HG02588 (cell line): ENCODE results near the gene ELAVL4.

ENCODE experiments used
- ATAC-seq: cut with Tn5 transposase; IDR thresholded peaks from one replicate; pipeline ENCODE4 v1.9.1; 2021; ENCODE audit warnings: mild to moderate bottlenecking, moderate library complexity; ENCODE audit not compliant: unreplicated experiment

The ELAVL4 gene

DNA sequence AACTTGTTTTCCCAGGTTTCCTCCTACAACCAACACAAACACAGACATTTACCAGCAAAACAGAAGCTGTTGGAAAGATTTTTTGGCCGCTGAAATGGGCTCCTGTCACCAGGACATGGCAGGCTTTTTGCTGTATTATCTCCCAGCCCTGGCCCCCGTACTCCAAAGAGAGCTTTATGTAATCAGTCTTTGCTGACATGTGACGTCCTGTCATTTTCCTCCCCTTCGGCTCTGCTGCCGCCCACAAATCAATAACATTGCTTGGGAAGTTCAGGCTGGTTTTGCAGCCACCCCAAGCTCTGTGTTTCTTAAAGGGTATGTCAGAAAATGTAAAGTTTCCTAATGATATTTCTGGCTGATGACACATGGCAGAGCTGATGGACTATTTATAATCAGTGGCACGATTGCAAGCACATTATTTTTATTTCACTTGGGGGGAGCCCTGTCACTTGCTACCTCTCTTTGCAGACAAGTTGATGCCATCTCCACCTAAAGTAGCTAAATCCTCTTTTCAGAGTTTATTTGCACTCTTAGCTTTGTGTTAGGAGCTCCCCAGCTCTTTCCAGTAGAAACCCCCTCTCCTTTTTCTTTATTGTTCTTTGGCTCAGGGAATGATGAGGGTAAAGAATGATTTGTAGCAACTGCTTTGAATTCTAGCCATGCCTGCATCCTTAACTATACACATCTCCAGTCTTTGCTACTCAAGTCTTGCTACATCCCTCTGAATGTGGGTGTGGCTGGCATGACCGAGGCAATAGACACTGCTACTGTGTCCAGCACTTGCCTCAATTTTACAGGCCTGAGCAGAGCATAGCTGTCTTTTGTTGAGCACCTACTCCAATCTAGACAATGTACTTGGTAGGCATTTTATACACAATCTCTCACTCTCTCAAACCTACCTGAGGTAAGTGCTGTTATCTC lies 67.3 kb downstream of the ELAVL4 start:
- no peak for ATAC-seq

GRCh38 chr1:50177994-50178393 lies 69.3 kb downstream of the ELAVL4 start:
- no peak for ATAC-seq

GRCh38 chr1:50179639-50180038 lies 70.9 kb downstream of the ELAVL4 start:
- no peak for ATAC-seq

DNA sequence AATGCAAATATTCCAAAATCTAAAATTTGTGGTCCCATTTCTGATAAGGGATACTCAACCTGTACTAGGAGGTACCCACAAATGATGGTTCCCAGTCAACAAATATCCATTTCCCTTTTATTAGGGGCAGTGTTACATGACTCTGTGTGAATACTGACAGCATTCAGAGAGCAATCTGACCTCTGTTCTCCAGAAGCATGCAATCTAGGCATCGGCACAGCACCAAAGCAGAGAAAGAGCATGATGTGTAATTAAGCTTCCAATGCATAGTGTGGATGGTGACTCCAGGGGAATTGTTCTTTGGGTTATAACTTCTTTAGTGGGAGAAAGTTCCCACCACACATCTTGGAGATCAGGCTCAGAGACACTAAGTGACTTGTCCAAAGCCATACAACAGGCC lies 71.6 kb downstream of the ELAVL4 start:
- no peak for ATAC-seq

DNA sequence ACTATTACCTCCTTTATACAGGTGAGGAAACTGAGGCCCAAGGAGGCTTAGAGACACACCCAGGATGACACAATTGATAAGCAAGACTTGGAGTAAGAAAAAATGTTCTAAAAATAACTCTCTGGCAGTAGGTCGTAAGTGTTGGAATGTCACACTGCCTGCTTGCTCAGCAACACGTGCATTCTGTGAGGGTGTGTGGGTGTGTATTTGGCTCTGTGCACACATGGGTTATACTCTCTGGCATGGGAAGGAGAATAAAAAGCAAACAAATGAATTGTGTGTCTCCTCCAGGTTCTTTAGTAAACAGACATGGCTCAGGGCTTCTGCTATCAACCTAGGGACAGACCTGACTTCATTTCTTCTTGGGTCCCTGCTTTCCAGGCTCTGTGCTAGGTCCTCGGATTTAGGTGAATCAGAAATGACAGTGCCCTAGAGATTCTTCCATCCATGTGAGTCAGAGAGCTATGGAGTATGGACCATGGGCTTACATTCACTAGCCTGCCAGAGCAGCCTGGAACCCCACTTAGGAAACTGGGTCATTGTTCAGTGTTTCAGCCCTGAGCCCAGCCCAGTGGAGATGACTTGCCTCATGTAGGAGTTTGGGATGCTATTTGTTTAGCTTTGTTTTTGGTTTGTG lies 72.4 kb downstream of the ELAVL4 start:
- ATAC-seq = no peak

DNA sequence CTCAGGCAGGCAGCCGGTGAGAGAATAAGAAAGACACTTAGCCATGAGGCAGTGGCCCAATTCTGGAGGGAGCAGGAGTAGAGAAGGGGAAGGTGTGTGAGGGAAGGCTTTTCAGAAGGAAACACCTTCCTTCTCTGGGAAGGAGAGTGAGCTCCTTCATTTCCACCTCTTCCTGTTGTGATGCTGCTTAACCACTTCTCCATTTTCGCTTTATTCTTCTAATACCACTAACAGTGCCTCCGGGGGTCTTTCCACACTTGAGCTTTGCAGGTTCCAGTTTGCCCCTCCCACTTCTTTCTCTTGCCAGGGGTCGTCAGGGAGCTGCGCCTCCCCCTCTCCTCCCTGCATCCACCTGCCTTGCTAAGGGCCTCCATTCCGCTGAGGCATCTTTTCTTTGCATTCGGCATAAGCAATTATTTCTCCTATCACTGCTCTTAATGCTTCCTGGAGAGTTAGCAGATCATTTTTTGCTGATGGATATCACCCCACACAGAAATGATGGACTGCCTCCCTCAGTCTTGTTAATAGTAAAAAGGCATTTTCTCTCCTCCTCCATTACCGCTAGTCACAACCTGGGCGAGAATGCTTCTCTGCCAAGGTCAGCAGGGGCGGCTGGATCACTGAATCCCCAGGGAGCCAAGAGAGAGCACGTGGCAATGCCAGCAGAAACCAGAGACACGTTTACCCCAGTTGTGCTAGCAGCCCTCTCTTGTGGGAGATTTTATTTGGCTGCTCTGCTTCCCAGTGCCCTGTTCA lies 74.8 kb downstream of the ELAVL4 start:
- no peak for ATAC-seq

DNA sequence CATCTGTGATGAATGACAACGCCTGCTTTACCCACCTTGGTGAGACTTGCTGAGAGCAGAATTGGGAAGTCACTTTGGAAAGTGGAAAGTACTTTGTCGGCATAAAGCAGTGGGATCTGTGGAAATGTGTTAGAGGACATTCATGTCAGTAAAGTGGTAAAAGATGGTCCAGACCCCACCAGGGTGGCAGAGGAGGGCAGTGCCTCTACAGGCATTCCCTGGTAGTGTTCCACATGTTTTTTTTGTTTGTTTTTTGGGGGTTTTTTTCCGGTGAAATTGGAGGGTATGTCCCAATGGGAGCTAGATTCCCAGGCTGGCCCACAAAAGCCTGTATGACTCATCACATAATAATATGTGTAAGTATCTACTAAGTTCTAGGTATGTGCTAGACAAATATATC lies 80.6 kb downstream of the ELAVL4 start:
- no peak for ATAC-seq

DNA sequence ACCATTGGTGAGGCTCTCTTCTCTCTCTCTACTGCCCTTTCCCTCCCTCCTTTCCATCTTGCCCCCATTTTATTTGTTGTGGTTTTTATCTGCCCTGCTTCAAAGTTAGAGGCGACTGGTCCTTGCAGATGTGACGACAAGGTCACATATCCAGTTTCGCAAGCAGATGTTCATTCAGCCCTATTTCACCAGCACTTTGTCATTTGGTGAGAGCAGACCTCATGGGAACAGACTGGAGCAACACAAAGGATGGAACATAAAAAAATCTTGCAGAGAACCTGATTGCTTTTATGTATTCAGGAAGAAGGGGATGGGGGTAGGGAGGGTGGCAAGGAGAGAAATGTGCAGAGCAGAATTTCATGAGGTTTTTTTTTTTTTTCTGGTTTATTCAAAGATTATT lies 84.3 kb downstream of the ELAVL4 start:
- no peak for ATAC-seq

- ATAC-seq = no peak
Measured at GRCh38 chr1:50195205-50195604, 86.5 kb downstream of the ELAVL4 start.

- ATAC-seq = no peak
Measured at GRCh38 chr1:50196081-50196480, 87.4 kb downstream of the ELAVL4 start.

GRCh38 chr1:50197216-50197615 lies 88.5 kb downstream of the ELAVL4 start:
- no peak for ATAC-seq

DNA sequence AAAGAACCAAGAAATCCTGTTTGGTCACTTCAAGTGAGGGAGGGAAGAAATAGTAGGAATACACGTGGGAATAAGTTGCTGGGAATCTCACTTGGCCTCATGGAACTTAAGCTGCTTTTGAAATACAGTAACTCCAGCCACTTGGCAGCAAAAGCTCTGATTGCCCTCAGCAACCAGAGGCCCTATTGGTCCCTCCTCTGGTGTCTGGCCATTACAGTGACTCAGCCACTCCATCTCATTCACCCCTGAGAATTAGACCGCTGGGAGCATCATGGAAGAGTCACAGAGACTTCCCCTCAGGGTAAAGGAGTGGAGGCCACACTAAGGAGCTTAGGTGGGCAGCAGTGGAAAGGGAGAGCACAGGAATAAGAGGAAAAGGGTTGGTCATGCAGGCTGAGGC lies 99.6 kb downstream of the ELAVL4 start:
- no peak for ATAC-seq

GRCh38 chr1:50208756-50209155 lies 100.0 kb downstream of the ELAVL4 start:
- no peak for ATAC-seq

GRCh38 chr1:50209749-50210148 lies 101.0 kb downstream of the ELAVL4 start:
- ATAC-seq = no peak

- no peak for ATAC-seq
Measured at GRCh38 chr1:50213505-50213904, 104.8 kb downstream of the ELAVL4 start.

DNA sequence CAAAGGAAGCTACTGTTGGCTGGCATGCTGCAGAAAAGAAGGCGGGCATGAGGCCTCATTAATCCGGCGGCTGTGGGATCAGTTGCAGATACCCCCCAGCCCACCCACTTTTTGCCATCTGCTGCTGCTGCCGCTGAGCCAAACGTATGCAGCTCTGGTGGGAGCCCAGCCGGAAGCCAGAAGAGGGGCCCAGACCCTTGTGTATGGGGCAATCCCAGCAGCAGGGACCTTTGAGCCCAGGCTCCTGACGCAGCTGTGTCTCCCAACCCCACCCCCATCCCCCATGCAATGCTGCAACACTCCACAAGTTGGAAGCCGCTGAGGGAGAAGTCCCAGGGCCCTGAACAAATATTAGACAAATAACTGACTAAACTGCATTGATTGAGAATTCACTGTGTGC lies 106.0 kb downstream of the ELAVL4 start:
- ATAC-seq = no peak

DNA sequence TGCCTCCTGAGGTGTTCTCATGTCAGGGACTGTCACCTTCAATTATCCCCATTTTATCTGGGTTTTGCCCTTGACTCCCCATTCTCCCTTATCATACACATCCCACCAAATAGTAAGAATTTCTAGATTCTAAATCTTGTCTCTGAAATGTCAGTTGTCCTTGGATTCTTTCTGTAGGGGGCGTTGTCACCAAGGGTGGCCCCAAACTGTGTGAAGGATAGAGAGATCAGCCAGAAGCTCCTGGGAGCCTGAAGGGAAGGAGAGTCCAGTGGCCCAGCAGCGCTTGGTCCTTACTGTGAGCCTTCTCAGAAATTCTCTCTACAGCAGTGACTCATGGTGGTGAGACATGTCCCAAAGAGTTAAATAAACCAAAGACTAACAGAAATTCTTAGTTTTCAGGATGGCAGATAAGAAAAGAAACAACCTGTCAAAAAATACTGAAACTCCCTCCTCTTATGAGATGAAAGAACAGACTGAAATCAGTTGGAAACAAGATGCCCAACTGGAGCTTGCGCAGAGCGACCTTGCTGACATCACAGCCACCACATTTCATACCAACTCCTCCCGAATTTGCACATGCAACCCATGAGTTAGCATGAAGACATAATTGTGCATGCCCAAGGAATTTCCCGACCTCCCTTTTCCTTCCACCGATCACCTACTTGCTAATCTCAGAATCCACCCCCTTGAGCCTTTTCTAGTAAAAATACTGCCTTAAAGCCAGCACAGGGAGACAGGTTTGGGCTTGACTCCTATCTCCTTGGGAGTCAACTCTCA lies 109.8 kb downstream of the ELAVL4 start:
- no peak for ATAC-seq

- no peak for ATAC-seq
Measured at GRCh38 chr1:50228871-50229384, 120.2 kb downstream of the ELAVL4 start.

DNA sequence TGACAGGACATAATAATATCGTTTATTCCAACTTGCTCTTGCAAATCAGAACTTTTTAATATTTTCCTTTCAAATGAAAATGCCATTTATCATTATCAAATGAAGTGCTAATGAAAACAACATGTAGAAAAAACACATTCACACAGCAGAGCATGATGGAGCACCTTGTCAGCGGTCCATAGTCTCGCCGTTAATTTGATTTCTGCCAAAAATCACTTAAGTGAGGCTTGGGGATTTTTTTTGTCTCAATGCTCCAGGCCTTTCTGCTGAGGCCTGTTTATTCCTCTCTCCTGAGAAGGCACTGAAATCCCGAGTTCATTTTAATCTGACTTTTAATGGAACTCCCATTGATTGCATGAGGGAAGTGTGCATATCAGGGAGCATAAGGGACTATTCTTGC lies 122.5 kb downstream of the ELAVL4 start:
- ATAC-seq = no peak

DNA sequence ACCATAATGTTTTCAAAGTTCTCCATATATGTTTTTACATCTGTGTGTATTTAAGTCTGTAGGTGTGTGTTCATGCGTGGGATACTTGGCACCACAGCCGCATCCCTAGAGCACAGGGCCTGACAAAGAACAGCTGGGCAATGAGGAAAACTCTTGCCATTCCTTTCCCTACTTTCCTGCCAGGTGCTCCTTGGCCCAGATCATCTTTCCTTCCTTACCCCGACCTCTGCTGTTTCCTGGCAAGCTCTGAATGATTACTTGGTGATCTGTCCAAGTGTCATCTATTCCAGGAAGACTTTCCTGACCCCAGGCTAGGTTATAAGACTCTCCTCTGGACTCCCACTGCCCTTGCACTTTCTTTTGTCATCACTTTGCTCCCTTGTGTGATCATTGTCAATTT lies 123.6 kb downstream of the ELAVL4 start:
- no peak for ATAC-seq

DNA sequence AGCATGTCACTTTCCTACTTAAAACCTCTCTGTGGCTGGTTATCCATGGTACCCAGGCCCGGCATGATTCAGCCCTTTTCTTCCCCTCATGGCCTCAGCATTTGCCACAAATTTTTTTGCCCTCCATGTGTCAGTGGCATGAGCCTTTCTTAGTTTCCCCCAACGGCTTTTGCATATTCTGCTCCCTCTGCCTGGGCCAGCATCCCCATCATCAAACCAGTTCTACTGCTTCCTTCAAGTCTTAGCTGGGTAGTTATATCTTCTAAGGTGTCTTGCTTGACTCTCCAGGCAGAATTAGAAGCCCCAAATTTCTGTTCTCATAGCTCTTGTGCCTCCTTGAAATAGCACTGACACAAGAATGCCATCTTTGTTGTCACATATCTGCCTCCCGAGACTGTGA lies 127.9 kb downstream of the ELAVL4 start:
- no peak for ATAC-seq
